ENCODE results near the gene INTS1.

INTS1 gene

DNA sequence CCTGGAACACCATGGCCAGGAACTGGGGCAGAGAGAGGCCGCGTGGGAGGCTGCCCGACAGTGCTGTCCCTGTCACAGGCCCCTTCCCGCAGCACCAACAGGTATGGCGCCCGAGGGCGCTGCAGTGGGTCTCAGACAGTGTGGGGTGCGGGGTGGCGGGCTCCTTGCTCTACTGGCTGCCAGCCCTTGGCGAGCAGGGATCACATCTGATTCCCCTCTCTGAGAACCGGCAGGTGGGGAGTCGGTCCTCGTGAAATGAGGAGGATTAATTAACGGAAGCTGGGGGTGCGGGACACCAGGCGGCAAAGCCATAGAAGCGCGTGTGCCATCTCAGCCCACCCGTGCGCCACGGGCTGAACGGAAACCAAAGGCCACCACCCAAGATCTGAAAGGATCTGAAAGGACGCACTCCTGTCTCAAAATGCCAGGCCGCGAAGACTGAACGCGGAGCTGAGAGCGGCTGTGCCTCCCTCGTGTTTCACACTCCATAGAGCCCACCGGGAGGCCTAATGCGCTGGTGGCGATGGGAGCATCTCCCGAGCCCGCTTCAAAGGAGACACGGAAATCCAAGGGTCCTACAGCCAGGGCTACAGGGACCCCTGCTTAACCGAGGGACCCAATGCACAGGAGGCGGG, 6.8 kb downstream of the INTS1 start:
- DNase-seq (ENCODE audit: low read depth): no peak
- H3K4me3 ChIP-seq (ENCODE audit: control insufficient read depth, low read depth, low read length): no peak overlapping the region
- TF ChIP-seq, protein P1, sequence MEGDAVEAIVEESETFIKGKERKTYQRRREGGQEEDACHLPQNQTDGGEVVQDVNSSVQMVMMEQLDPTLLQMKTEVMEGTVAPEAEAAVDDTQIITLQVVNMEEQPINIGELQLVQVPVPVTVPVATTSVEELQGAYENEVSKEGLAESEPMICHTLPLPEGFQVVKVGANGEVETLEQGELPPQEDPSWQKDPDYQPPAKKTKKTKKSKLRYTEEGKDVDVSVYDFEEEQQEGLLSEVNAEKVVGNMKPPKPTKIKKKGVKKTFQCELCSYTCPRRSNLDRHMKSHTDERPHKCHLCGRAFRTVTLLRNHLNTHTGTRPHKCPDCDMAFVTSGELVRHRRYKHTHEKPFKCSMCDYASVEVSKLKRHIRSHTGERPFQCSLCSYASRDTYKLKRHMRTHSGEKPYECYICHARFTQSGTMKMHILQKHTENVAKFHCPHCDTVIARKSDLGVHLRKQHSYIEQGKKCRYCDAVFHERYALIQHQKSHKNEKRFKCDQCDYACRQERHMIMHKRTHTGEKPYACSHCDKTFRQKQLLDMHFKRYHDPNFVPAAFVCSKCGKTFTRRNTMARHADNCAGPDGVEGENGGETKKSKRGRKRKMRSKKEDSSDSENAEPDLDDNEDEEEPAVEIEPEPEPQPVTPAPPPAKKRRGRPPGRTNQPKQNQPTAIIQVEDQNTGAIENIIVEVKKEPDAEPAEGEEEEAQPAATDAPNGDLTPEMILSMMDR (IDR thresholded peaks at IDR 0.05; ENCODE audit: control insufficient read depth, insufficient read depth, low read depth, low read length, missing control alignments): no peak

GRCh38 chr7:1496531-1497292, 7.5 kb downstream of the INTS1 start:
- no peak for DNase-seq (ENCODE audit: low read depth)

DNA sequence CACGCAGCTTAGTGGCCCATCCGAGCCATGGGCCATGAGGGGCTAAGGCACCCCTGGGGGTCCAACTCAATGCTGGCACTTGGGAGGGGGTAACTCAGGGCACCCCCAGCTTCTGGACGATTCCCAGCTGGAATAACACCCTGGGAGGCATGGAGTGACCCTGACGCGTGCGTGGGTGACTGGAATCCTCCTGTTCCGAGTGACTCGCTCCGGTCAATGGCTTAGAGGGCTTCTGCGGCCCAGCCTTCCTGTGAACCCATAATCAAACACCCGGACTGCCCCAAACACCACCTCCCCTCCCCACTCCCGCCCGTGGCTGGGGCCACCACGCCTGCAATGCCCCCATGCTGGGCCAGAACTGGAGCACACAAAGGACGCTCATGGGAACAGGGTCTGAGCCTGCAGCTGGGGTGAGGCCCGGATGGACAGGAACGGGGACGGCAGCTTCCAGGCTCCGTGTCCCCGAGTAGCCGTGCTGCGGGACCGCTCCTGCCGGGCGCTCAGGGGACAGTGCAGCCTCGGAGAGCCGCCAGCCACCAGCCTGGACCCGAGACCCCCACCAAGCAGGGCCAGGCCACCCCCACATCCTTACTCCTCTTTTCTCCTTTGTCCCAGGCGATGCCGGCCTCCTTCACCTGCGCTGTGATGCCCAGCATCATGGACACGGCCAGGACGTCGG, 8.5 kb downstream of the INTS1 start:
- H3K4me3 ChIP-seq (ENCODE audit: control insufficient read depth, low read depth, low read length): no peak overlapping the region
- TF ChIP-seq, protein P1 (IDR thresholded peaks at IDR 0.05; ENCODE audit: control insufficient read depth, insufficient read depth, low read depth, low read length, missing control alignments): no peak
- DNase-seq (ENCODE audit: low read depth): no peak

More at GRCh38 chr7:1496531-1497292, 7.5 kb downstream of the INTS1 start:
- TF ChIP-seq, protein P1 (IDR thresholded peaks at IDR 0.05; ENCODE audit: control insufficient read depth, insufficient read depth, low read depth, low read length, missing control alignments): no peak
- no peak overlapping the region for H3K4me3 ChIP-seq (ENCODE audit: control insufficient read depth, low read depth, low read length)

- no peak overlapping the region for H3K4me3 ChIP-seq (ENCODE audit: control insufficient read depth, low read depth, low read length)
- no peak for DNase-seq (ENCODE audit: low read depth)
- TF ChIP-seq, protein P1 (IDR thresholded peaks at IDR 0.05; ENCODE audit: control insufficient read depth, insufficient read depth, low read depth, low read length, missing control alignments): no peak
Measured at GRCh38 chr7:1494866-1495563, 9.2 kb downstream of the INTS1 start.

DNA sequence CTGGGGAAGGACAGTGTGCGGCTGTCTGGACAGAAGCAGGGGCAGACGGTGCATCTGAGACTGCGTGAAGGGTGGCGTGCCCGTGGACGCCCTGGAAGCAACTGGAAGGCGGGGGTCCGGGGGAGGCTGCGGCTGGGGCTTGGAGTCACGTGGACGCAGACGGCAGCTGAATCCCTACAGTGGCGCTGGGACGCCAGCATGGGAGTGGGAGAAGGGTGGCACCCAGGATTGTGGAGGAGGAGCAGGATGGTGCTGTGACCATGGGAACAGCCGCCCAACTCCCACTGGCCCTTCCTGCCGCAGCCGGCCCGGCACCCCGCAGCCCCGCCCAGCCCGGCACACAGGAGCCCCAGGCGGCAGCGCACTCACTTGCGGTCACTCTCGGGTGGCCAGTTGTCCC, 9.7 kb downstream of the INTS1 start:
- H3K4me3 ChIP-seq (ENCODE audit: control insufficient read depth, low read depth, low read length): no peak overlapping the region
- DNase-seq (ENCODE audit: low read depth): no peak
- TF ChIP-seq, protein P1 (IDR thresholded peaks at IDR 0.05; ENCODE audit: control insufficient read depth, insufficient read depth, low read depth, low read length, missing control alignments): no peak

- TF ChIP-seq, protein P1 (IDR thresholded peaks at IDR 0.05; ENCODE audit: control insufficient read depth, insufficient read depth, low read depth, low read length, missing control alignments): no peak
- no peak for DNase-seq (ENCODE audit: low read depth)
- no peak overlapping the region for H3K4me3 ChIP-seq (ENCODE audit: control insufficient read depth, low read depth, low read length)
Measured at GRCh38 chr7:1493571-1493970, 10.6 kb downstream of the INTS1 start.
